ENCODE data around the gene APOBEC3B.

DNA sequence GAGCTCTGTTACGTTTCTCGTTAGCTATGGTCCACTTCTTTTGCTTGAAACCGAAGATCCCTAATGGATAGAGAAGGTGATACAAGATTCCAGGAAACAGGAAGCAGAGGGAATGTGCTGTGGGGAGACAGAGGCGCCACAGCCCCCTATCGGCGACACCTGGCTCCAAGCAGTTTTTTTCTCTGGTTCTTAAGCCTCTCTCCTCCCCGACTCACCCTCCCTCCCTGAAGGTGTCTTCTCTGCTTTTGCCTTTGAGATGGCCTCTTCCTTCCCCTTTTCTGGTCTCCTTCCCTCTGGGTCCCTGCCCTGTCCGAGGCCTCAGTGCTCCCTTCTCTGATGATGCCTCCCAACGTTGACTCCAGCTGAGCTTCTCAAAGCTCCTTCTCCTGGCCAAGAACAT lies 38.9 kb upstream of the APOBEC3B start:
- TF ChIP-seq SPI1 (IDR thresholded peaks at IDR 0.05; ENCODE audit: low read depth, low read length), result no peak
- no peak for TF ChIP-seq POLR2A (IDR thresholded peaks at IDR 0.05; ENCODE audit: low read depth, low read length)
- no peak for TF ChIP-seq POLR2AphosphoS5 (IDR thresholded peaks at IDR 0.05; ENCODE audit: low read depth, low read length)

Data from GM12891 (cell line).